H9 (cell line): Measurements from ENCODE around the gene SCN1B. TPM values are rescaled to one million over a fixed set of nuclear protein-coding genes. Genes with fewer than 3 reads are reported as not detected.

ENCODE experiments used
- DNase-seq: peaks from one replicate; pipeline ENCODE4 v3.0.0-alpha.2; 2017
- H2AFZ ChIP-seq: one replicate; pipeline ENCODE4 v1.6.1; 2013; ENCODE audit warnings: mild to moderate bottlenecking, low read length, control low read depth, moderate library complexity
- H2AK5ac ChIP-seq: 2 replicates; pipeline ENCODE4 v1.6.1; 2013; ENCODE audit warnings: low read length, control low read depth, mixed read lengths; ENCODE audit not compliant: insufficient read length
- H2BK120ac ChIP-seq: one replicate; pipeline ENCODE4 v1.6.1; 2013; ENCODE audit warnings: low read depth, mild to moderate bottlenecking, low read length, control low read depth, inconsistent platforms; ENCODE audit not compliant: poor library complexity, severe bottlenecking
- H2BK12ac ChIP-seq: 2 replicates; pipeline ENCODE4 v1.6.1; 2013; ENCODE audit warnings: low read length, control low read depth, mixed read lengths, low read depth; ENCODE audit not compliant: insufficient read length
- H2BK15ac ChIP-seq: 2 replicates; pipeline ENCODE4 v1.6.1; 2013; ENCODE audit warnings: low read depth, low read length, control low read depth
- H2BK20ac ChIP-seq: one replicate; pipeline ENCODE4 v1.6.1; 2013; ENCODE audit warnings: low read depth, mild to moderate bottlenecking, low read length, control low read depth, inconsistent platforms; ENCODE audit not compliant: poor library complexity, severe bottlenecking
- H2BK5ac ChIP-seq: 2 replicates; pipeline ENCODE4 v1.6.1; 2013; ENCODE audit warnings: low read length, control low read depth, mixed read lengths; ENCODE audit not compliant: insufficient read length
- H3K14ac ChIP-seq: 2 replicates; pipeline ENCODE4 v1.6.1; 2013; ENCODE audit warnings: low read length, control low read depth; ENCODE audit not compliant: insufficient read depth
- H3K18ac ChIP-seq: 2 replicates; pipeline ENCODE4 v1.6.1; 2013; ENCODE audit warnings: low read depth, mild to moderate bottlenecking, mixed read lengths, low read length, control low read depth; ENCODE audit not compliant: insufficient read length
- H3K23ac ChIP-seq: 2 replicates; pipeline ENCODE4 v1.6.1; 2013; ENCODE audit warnings: low read length, control low read depth, mixed read lengths, low read depth; ENCODE audit not compliant: insufficient read length
- H3K23me2 ChIP-seq: 2 replicates; pipeline ENCODE4 v1.6.1; 2013; ENCODE audit warnings: low read depth, mild to moderate bottlenecking, mixed read lengths, low read length, control low read depth; ENCODE audit not compliant: insufficient read length, poor library complexity, severe bottlenecking
- H3K27ac ChIP-seq: 2 replicates; pipeline ENCODE4 v1.5.1; 2013; ENCODE audit warnings: low read length, control low read depth, mixed read lengths, low read depth; ENCODE audit not compliant: insufficient read length
- H3K27me3 ChIP-seq: 2 replicates; pipeline ENCODE4 v1.6.1; 2013; ENCODE audit warnings: low read length, control low read depth, inconsistent platforms; ENCODE audit not compliant: insufficient read depth
- H3K4ac ChIP-seq: 2 replicates; pipeline ENCODE4 v1.6.1; 2013; ENCODE audit warnings: low read depth, mild to moderate bottlenecking, control low read depth, inconsistent platforms, low read length, moderate library complexity
- H3K4me1 ChIP-seq: 2 replicates; pipeline ENCODE4 v1.6.1; 2013; ENCODE audit warnings: low read length, control low read depth, inconsistent platforms; ENCODE audit not compliant: insufficient read depth
- H3K4me2 ChIP-seq: 2 replicates; pipeline ENCODE4 v1.6.1; 2013; ENCODE audit warnings: low read length, control low read depth, mixed read lengths; ENCODE audit not compliant: insufficient read length, insufficient read depth
- H3K56ac ChIP-seq: 2 replicates; pipeline ENCODE4 v1.6.1; 2013; ENCODE audit warnings: low read depth, mild to moderate bottlenecking, mixed read lengths, low read length, control low read depth; ENCODE audit not compliant: insufficient read length
- H3K79me1 ChIP-seq: 2 replicates; pipeline ENCODE4 v1.6.1; 2013; ENCODE audit warnings: low read depth, mild to moderate bottlenecking, moderate library complexity, low read length, control low read depth, inconsistent platforms; ENCODE audit not compliant: insufficient read depth, poor library complexity, severe bottlenecking
- H3K79me2 ChIP-seq: 2 replicates; pipeline ENCODE4 v1.6.1; 2013; ENCODE audit warnings: low read length, control low read depth, inconsistent platforms; ENCODE audit not compliant: insufficient read depth
- H3K9ac ChIP-seq: 2 replicates; pipeline ENCODE4 v1.6.1; 2013; ENCODE audit warnings: low read length, control low read depth, mixed read lengths; ENCODE audit not compliant: insufficient read length; ENCODE audit errors: extremely low read depth
- H3K9me3 ChIP-seq: one replicate; pipeline ENCODE4 v1.6.1; 2013; ENCODE audit warnings: low read depth, low read length, inconsistent platforms; ENCODE audit not compliant: control insufficient read depth
- H3T11ph ChIP-seq: one replicate; pipeline ENCODE4 v1.6.1; 2013; ENCODE audit warnings: mild to moderate bottlenecking, low read length, control low read depth, inconsistent platforms
- H4K20me1 ChIP-seq: one replicate; pipeline ENCODE4 v1.6.1; 2013; ENCODE audit not compliant: control insufficient read depth, insufficient read length, insufficient read depth
- H4K5ac ChIP-seq: 2 replicates; pipeline ENCODE4 v1.6.1; 2013; ENCODE audit warnings: low read depth, mild to moderate bottlenecking, mixed read lengths, low read length, control low read depth; ENCODE audit not compliant: insufficient read length
- H4K8ac ChIP-seq: replicated peaks from 2 replicates; pipeline ENCODE4 v1.6.1; 2013; ENCODE audit warnings: low read length, control low read depth, mixed read lengths, low read depth; ENCODE audit not compliant: insufficient read length
- H4K91ac ChIP-seq: 2 replicates; pipeline ENCODE4 v1.6.1; 2013; ENCODE audit warnings: low read depth, mild to moderate bottlenecking, moderate library complexity, mixed read lengths, low read length, control low read depth; ENCODE audit not compliant: insufficient read length
- H3K27ac Mint-ChIP-seq, 3 experiments: 2 replicates in 2 of 3; 3 replicates in 1 of 3; pipeline ENCODE4 v1.8.0; 2020 to 2021; ENCODE audit warnings: mixed read lengths in 3 of 3, mild to moderate bottlenecking in 1 of 3, moderate library complexity in 1 of 3
- H3K27me3 Mint-ChIP-seq: 2 replicates; pipeline ENCODE4 v1.8.0; 2021; ENCODE audit warnings: low read depth, mild to moderate bottlenecking, moderate library complexity, mixed read lengths
- H3K36me3 Mint-ChIP-seq, 3 experiments: 2 replicates in 2 of 3; 3 replicates in 1 of 3; pipeline ENCODE4 v1.8.0; 2020 to 2021; ENCODE audit warnings: low read depth in 3 of 3, mixed read lengths in 3 of 3; ENCODE audit not compliant: insufficient read depth in 1 of 3
- H3K4me1 Mint-ChIP-seq, 2 experiments: 2 replicates each; pipeline ENCODE4 v1.8.0; 2020; ENCODE audit warnings: mixed read lengths in 2 of 2
- H3K4me3 Mint-ChIP-seq, 2 experiments: 2 replicates in 1 of 2; 3 replicates in 1 of 2; pipeline ENCODE4 v1.8.0; 2020 to 2021; ENCODE audit warnings: mild to moderate bottlenecking in 2 of 2, mixed read lengths in 2 of 2, moderate library complexity in 1 of 2
- H3K9me3 Mint-ChIP-seq, 2 experiments: 2 replicates in 1 of 2; 3 replicates in 1 of 2; pipeline ENCODE4 v1.8.0; 2020; ENCODE audit warnings: mild to moderate bottlenecking in 2 of 2, mixed read lengths in 2 of 2, moderate library complexity in 1 of 2
- CTCF ChIP-seq: fragments of 200-600 bp; sonication (generic); conservative IDR thresholded peaks from 3 replicates; pipeline ENCODE4 v1.8.0; 2021; ENCODE audit warnings: antibody characterized with exemption, mild to moderate bottlenecking
- WGBS: extraction: QIAGEN DNeasy Blood & Tissue Kit; methylation state at CpG from one replicate; pipeline ENCODE4 v1.1.7; 2013; ENCODE audit warnings: missing lambda C conversion rate, low lambda C conversion rate, mixed read lengths; ENCODE audit not compliant: insufficient read length; ENCODE audit errors: extremely low coverage; 5-methylcytosine and 5-hydroxymethylcytosine counted together
- total RNA-seq: library from RNA; stranded (reverse); gene quantifications from 2 replicates; pipeline ENCODE4 v1.2.1, GENCODE V29; 2021

Gene SCN1B
- total RNA-seq, 1 experiment from 2014 or later: 3.8 TPM

GRCh38 chr19:35055715-35056179 is 25.5 kb downstream of the SCN1B start:
- H3K9me3 ChIP-seq: no peaks in the 10 kb centered on the region
- no peak overlapping the region for H2BK12ac ChIP-seq
- H3K27me3 Mint-ChIP-seq: peaks cover 6% of the 10 kb centered on the region
- no peak overlapping the region for H2BK120ac ChIP-seq
- H3K27ac Mint-ChIP-seq: peak overlapping the region; percentile 79 to 96 (median 92)
- no peak overlapping the region for H2BK5ac ChIP-seq
- H3K18ac ChIP-seq: no peak overlapping the region
- H3K14ac ChIP-seq: no peak overlapping the region
- H2BK20ac ChIP-seq: no peak overlapping the region
- no peak overlapping the region for H3K23ac ChIP-seq
- peaks cover 20 to 29% of the 10 kb centered on the region in 2 experiments for H3K4me1 Mint-ChIP-seq
- H2BK15ac ChIP-seq: no peak overlapping the region
- H3K23me2 ChIP-seq: no peaks in the 10 kb centered on the region
- H3K27me3 ChIP-seq: no peaks in the 10 kb centered on the region
- no peak overlapping the region for H4K5ac ChIP-seq
- H3K9me3 Mint-ChIP-seq: no peaks in the 10 kb centered on the region
- H4K20me1 ChIP-seq: no peaks in the 10 kb centered on the region
- H2AFZ ChIP-seq: no peak overlapping the region
- H3T11ph ChIP-seq: no peak overlapping the region
- H3K9ac ChIP-seq: no peak overlapping the region
- peaks cover 0 to 10% (median 5%) of the 10 kb centered on the region in 3 experiments; a peak in 3 of 7 replicates for H3K36me3 Mint-ChIP-seq
- no peak overlapping the region for H3K27ac ChIP-seq
- H3K4me1 ChIP-seq: no peaks in the 10 kb centered on the region
- peak overlapping the region; percentile 4 to 59; a peak in 4 of 5 replicates for H3K4me3 Mint-ChIP-seq
- no peaks in the 10 kb centered on the region for H3K79me1 ChIP-seq
- no CpG with 5 or more reads among the region's 3 CpGs for WGBS
- H3K79me2 ChIP-seq: no peaks in the 10 kb centered on the region
- no peak overlapping the region for H4K8ac ChIP-seq
- no peak overlapping the region for H3K4ac ChIP-seq
- H3K56ac ChIP-seq: no peak overlapping the region
- H2AK5ac ChIP-seq: no peak overlapping the region
- TF ChIP-seq CTCF: peak; percentile 84
- H3K4me2 ChIP-seq: peak overlapping the region; percentile 1
- DNase-seq: peak; percentile 94
- H4K91ac ChIP-seq: no peak overlapping the region
